CD4-positive, alpha-beta T cell (primary cell): ENCODE measurements around the gene TUBG1. TPM values are rescaled to one million over a fixed set of nuclear protein-coding genes. Genes with fewer than 3 reads are reported as not detected.

Experiments used
- ATAC-seq: fragments of 200-7000 bp; cut with Tn5 transposase; one replicate; pipeline ENCODE4 v1.10.0; 2022; ENCODE audit warnings: mild to moderate bottlenecking; ENCODE audit not compliant: poor library complexity
- CTCF ChIA-PET: fragments of 350-600 bp; sonication (Branson Sonifier 250); formaldehyde crosslinking; loops from one replicate; lab custom pipeline; 2021; ENCODE audit warnings: antibody characterized with exemption, inconsistent platforms; lab: Charles Lee
- POLR2A ChIA-PET: fragments of 350-600 bp; sonication (Branson Sonifier 250); formaldehyde crosslinking; loops from one replicate; lab custom pipeline; 2021; ENCODE audit warnings: antibody characterized with exemption, inconsistent platforms; lab: Charles Lee
- DNase-seq, 14 experiments: peaks; one replicate each; pipeline ENCODE4 v3.0.0-alpha.2; 2013 to 2020; ENCODE audit warnings: mixed read lengths in 2 of 14
- H3K27ac ChIP-seq, 2 donors: one replicate each; pipeline versions ENCODE4 v1.5.1 to v1.7.0; 2013; ENCODE audit warnings: low read length in 2 of 2, low read depth in 1 of 2, mild to moderate bottlenecking in 1 of 2
- H3K27me3 ChIP-seq, 2 experiments: 1 replicate in 1 of 2; 2 replicates in 1 of 2; pipeline versions ENCODE4 v1.6.1 to v1.7.0; 2013; ENCODE audit warnings: low read length in 2 of 2, control low read depth in 1 of 2, mild to moderate bottlenecking in 1 of 2, moderate library complexity in 1 of 2; ENCODE audit not compliant: insufficient read depth in 2 of 2, control insufficient read depth in 1 of 2
- H3K36me3 ChIP-seq: one replicate; pipeline ENCODE4 v1.6.1; 2013; ENCODE audit warnings: low read length, control low read depth; ENCODE audit not compliant: insufficient read depth
- H3K4me1 ChIP-seq: one replicate; pipeline ENCODE4 v1.6.1; 2013; ENCODE audit warnings: low read length, control low read depth; ENCODE audit not compliant: insufficient read depth
- H3K4me3 ChIP-seq: one replicate; pipeline ENCODE4 v1.5.1; 2013; ENCODE audit warnings: mild to moderate bottlenecking, low read length, moderate library complexity
- H3K9me3 ChIP-seq, 2 experiments: 1 replicate in 1 of 2; 2 replicates in 1 of 2; pipeline versions ENCODE4 v1.6.1 to v1.7.0; 2013; ENCODE audit warnings: low read length in 2 of 2, mild to moderate bottlenecking in 2 of 2, control low read depth in 1 of 2, moderate library complexity in 1 of 2; ENCODE audit not compliant: control insufficient read depth in 1 of 2, insufficient read depth in 1 of 2
- H3K27ac Mint-ChIP-seq: one replicate; pipeline ENCODE4 v1.8.0; 2020; ENCODE audit warnings: mixed read lengths
- H3K27me3 Mint-ChIP-seq: one replicate; pipeline ENCODE4 v1.8.0; 2021; ENCODE audit warnings: mixed read lengths
- H3K36me3 Mint-ChIP-seq: one replicate; pipeline ENCODE4 v1.8.0; 2021; ENCODE audit warnings: low read depth, mixed read lengths
- H3K4me1 Mint-ChIP-seq: one replicate; pipeline ENCODE4 v1.8.0; 2021; ENCODE audit warnings: low read depth, mixed read lengths
- H3K4me3 Mint-ChIP-seq: one replicate; pipeline ENCODE4 v1.8.0; 2020; ENCODE audit warnings: mild to moderate bottlenecking, mixed read lengths
- H3K9me3 Mint-ChIP-seq: one replicate; pipeline ENCODE4 v1.8.0; 2020; ENCODE audit warnings: mixed read lengths
- CTCF ChIP-seq: fragments of 200-600 bp; IDR thresholded peaks from one replicate; pipeline ENCODE4 v1.8.0; 2022; ENCODE audit warnings: antibody characterized with exemption, mild to moderate bottlenecking
- intact Hi-C, 2 experiments: fragments of 100-400 bp; cut with DNase I in 1 of 2; cut with micrococcal nuclease in 1 of 2; formaldehyde crosslinking; loops; one replicate each; pipeline versions ENCODE4 v1.15.1 to v1.9.0; 2023 to 2025; cut with DNase I, micrococcal nuclease
- total RNA-seq, 174 experiments: library from RNA in 2 of 174; stranded (reverse) in 2 of 174; gene quantifications; one replicate each; pipeline ENCODE4 v1.2.3 and lab custom pipeline; 2021 to 2026

Gene TUBG1
- total RNA-seq, 2 experiments from 2014 or later = 7.3 to 8.5 TPM

GRCh38 chr17:42653179-42654124 is 44.0 kb downstream of the TUBG1 start:
- no peaks in the 10 kb centered on the region for H3K9me3 ChIP-seq
- DNase-seq = no peak
- H3K9me3 Mint-ChIP-seq = no peaks in the 10 kb centered on the region
- no peak for ATAC-seq
- no peak for TF ChIP-seq CTCF
- H3K4me1 Mint-ChIP-seq = peaks cover 9% of the 10 kb centered on the region
- H3K4me3 ChIP-seq = no peak overlapping the region
- H3K27ac ChIP-seq = no peak overlapping the region
- H3K4me3 Mint-ChIP-seq = no peak overlapping the region
- no peaks in the 10 kb centered on the region for H3K36me3 ChIP-seq
- intact Hi-C loops = no loop called here
- CTCF ChIA-PET = no interaction called here
- H3K27me3 ChIP-seq = peaks cover 9 to 11% of the 10 kb centered on the region in 2 experiments
- H3K36me3 Mint-ChIP-seq = no peaks in the 10 kb centered on the region
- peaks cover 20% of the 10 kb centered on the region for H3K27me3 Mint-ChIP-seq
- H3K4me1 ChIP-seq = peaks cover 5% of the 10 kb centered on the region
- H3K27ac Mint-ChIP-seq = no peak overlapping the region
- POLR2A ChIA-PET = no interaction called here

GRCh38 chr17:42655528-42655927 is 46.0 kb downstream of the TUBG1 start:
- Histone ChIP-seq H3K4me3 (no peak overlapping the region), H3K36me3 (no peaks in the 10 kb centered on the region), H3K9me3 (no peaks in the 10 kb centered on the region), H3K4me1 (peaks cover 19% of the 10 kb centered on the region), H3K27me3 (peaks cover 9 to 11% of the 10 kb centered on the region in 2 experiments), H3K27ac (no peak overlapping the region)
- DNase-seq (no peak), ATAC-seq (no peak)
- intact Hi-C loops = no loop called here
- Mint-ChIP-seq H3K36me3 (peaks cover 6% of the 10 kb centered on the region), H3K27ac (no peak overlapping the region), H3K4me1 (peaks cover 21% of the 10 kb centered on the region), H3K9me3 (no peaks in the 10 kb centered on the region), H3K4me3 (peak overlapping the region; percentile 40), H3K27me3 (peaks cover 17% of the 10 kb centered on the region)
- ChIA-PET CTCF (no interaction called here), POLR2A (no interaction called here)
- TF ChIP-seq CTCF = no peak

- TF ChIP-seq CTCF = no peak
- Histone ChIP-seq H3K4me1 (peaks cover 19% of the 10 kb centered on the region), H3K27me3 (peaks cover 8 to 10% of the 10 kb centered on the region in 2 experiments), H3K9me3 (no peaks in the 10 kb centered on the region), H3K36me3 (no peaks in the 10 kb centered on the region), H3K27ac (no peak overlapping the region), H3K4me3 (no peak overlapping the region)
- H3K4me3 Mint-ChIP-seq = peak overlapping the region; percentile 89
- peaks cover 6% of the 10 kb centered on the region for H3K36me3 Mint-ChIP-seq
- intact Hi-C loops = no loop called here
- peaks cover 21% of the 10 kb centered on the region for H3K4me1 Mint-ChIP-seq
- DNase-seq (no peak), ATAC-seq (no peak)
- POLR2A ChIA-PET = interaction anchor here (1.4 to 2.5 kb wide), 3 partner anchors 11 to 49 kb away, joined by 3 to 9 read pairs (median 5); partner anchors contain the start of genes RETREG3 and TUBG1
- no peak overlapping the region for H3K27ac Mint-ChIP-seq
- H3K9me3 Mint-ChIP-seq = no peaks in the 10 kb centered on the region
- peaks cover 11% of the 10 kb centered on the region for H3K27me3 Mint-ChIP-seq
- CTCF ChIA-PET = no interaction called here
These were observed 48.5 kb downstream of the TUBG1 start for GRCh38 chr17:42657824-42658588.
